GM21825 (cell line): Measurements from ENCODE around the gene ZNF664.

Experiments
- ATAC-seq: cut with Tn5 transposase; IDR thresholded peaks from one replicate; pipeline ENCODE4 v1.9.1; 2021; ENCODE audit warnings: mild to moderate bottlenecking, moderate library complexity; ENCODE audit not compliant: unreplicated experiment

The ZNF664 gene

DNA sequence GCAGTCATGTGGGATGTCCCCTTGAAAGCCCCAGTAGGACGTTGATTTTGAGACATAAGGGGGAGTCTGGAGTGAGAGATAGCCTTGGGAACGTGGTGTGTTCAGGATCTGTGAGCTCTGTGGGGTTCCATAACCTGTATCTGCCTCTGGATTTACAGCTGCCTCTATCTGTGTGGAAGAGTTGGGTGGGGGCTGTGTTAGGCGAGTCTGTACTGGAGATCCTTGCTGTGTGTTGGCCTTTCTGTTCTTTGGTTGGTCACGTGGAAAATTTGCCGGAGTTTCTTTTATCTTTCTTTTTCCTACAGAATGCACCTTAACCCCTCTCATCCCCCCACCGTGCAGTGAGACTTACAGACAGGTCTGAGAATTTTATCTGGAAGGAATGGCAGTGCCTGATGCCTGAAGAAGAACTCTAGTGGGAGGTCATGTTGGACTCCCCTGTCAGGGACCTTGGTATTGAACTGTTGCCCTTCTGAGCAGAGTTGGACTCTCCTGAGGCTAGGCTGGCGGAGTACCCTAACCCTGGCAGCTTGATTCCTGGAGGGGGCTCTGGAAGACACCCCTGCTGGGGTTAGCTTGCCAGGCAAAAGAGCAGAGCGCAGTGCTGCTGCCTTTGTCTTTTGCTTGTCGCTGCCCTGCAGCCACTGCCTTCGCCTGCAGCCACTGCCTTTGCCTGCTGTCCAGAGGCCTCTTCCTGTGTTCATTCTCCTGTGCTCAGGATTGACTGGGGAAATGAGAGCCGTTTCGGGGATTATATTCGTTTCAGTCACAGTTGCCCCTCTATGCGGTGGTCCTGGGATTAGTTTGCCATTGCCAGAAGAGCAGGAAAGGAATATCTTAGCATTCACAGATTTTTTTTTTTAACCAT lies 34.1 kb downstream of the ZNF664 start:
- no peak for ATAC-seq

DNA sequence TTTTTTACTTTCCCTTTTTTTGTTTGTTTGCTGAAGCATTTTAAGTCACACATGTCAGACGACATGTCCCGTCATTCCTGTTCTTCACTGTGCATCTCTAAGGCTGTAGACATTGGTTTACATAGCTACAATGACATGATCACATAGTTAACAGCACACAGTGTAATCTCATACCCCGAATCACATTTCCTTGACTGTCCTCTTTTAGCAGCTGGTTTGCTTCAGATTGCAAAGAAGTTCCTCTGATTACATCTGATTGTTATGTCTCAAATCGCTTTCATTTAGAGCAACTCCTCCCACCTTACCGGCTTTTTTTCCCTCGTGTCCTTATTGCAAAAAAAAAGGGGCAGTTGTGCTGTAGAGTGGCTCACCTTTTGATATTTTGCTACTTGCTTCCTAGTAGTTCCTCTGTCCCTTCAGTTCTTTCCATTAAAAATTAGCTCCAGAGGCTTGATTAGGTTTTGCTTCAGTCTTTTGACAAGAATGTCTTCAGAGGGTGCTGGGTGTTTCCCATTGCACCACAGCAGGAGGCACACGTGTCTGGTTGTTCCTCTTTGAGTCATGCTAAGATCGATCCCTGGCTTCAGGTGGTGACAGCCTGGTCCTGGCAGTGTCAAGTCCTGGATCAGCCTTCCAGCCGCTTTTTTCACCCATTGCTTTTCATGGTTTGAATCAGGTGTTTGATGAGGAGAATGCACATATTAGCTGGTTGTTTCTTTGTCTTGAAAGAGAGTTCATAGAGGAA lies 35.0 kb downstream of the ZNF664 start:
- ATAC-seq: no peak

DNA sequence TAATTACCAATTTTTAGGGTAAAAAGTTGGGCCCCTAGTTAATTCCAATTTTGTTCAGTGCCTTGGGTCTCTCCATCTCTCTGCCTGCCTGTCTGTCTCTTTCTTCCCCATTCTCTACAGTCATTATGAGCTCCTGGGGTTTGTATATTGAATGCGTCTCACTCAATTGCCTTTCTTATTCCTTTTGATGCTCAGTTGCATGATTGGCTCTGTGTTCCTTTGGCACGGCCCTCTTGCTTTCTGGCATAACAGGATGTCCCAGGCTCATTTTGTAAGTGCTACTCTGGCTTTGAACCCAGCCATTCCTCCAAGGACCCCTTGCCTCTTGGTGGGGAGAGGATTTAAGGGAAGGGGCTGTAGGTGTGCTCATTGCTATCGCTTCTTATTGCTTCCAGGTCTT lies 35.6 kb downstream of the ZNF664 start:
- no peak for ATAC-seq

DNA sequence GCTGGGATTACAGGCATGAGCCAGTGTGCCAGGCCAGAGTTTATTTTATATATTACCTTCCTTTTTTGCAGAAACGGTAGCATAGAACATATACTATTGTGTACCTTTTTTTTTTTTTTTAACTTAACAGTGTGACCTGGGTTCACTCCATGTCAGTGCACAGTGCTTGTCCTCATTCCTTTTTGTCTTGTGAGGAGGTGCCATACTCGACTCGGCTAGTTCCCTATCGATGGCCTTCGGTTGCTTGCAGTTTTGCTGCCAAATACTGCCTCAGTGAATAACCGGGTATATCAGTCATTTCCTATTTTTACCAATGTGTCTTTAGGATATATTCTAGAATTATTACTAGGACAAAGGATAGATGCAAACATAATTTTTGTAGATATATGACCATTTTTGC lies 36.8 kb downstream of the ZNF664 start:
- no peak for ATAC-seq

DNA sequence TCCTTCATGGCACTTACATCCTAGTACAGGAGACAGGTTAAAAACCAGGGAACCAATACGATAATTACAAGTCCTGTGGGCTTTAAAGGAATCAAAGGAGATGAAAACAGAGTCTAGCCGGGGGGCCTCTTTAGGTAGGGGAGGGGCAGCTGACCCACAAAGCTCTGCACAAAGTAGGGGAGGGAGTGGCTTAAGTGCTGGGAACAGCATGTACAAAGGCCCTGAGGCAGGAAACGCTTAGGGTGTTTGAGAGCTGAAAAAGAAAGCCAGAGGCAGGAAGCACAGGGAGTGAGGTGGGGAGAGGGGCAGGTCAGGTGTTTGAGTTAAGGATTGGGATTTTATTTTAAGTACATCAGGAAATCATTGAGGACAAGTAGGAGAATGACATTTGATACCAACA lies 37.7 kb downstream of the ZNF664 start:
- ATAC-seq: no peak

DNA sequence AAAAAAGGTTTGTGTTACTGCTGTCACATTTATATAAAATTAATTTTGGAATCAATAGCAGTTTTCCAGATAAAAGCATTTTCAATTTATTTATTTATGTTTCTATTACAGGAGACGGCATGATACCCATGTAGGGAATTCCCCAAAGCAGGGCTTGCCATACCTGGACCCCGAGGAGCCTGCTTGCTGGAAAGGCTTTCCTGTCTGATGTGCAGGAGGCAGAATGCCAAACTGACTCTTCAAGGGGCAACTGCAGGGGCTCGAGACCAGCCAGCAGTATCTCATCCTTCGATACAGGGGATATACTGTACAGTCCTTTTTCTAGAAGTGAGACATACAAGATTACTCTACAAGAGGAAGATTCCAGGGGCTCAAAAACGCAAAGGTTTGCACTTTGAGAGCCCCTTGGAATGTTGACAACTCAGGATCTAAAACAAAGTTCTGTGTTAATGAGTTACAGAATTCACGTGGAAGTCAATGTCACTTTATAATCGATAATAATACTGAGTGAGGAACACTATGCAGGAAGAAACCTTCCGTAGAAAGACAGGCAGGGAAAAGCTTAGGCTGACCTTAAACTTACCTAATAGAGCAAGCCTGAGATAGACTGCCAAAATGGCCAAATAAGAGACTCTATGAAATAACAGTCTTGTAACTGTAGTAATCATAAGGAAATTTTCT lies 38.6 kb downstream of the ZNF664 start:
- ATAC-seq: no peak

DNA sequence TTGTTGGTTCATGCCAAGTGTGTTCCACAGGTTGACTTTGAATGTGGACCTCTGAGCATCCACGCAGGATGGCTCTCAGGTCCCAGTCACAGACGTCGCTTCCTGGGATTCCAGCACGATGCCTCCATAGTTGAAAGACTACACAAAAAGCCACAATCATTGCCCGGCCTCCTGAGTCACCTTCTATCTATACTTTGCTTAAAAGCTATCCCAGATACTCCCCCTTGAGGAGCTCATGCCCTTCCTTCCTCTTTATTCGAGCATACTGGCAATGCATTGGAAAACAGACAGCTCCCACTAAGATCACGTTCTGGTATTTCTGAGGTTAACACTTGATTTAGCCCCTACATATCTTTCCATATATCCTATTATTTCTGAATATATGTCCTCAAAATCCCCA lies 40.1 kb downstream of the ZNF664 start:
- no peak for ATAC-seq

DNA sequence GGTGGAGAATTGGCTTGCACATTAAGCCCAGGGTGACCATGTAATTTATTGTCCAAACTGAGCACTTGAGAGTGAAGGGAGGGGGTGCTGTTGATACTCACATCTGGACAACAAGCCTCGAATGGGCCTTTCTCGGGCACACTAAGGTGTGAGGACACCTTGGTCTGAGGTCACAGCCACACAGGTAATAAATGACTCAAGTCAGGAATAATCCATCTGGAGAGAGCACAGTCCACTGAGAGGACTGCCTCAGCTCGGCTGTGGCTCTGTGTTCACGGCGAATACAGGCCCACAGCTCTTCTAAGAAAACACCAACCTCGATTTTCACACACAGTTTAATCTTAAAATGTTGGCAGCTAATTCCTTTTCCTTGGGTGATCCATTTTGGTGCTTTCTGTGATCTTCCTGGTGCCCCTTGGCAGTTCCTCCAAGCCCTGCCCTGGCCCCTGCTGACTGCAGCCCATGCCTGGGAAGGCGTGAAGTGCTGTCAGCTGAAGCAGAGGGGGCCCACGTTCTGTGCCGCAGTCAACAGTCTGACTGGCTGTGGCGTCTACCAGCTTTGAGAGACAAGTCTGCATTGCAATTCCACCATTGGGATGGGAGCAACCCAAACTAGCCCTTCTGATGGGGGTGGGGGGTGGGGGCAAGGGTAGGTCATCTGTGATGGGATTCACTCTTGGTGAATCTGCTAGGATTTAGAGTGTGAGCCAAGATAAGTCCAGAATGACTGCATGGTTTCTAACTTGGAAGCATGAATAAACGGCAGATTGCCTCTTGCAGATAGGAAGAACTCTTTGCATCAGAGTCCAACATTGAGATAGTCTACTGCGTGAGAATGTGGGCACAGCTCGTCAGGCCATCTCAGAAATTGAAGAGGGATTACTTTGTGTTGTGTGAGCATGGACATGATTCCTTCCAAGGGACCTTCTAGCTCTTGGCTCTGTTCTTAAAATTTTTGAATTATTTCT lies 42.8 kb downstream of the ZNF664 start:
- no peak for ATAC-seq

DNA sequence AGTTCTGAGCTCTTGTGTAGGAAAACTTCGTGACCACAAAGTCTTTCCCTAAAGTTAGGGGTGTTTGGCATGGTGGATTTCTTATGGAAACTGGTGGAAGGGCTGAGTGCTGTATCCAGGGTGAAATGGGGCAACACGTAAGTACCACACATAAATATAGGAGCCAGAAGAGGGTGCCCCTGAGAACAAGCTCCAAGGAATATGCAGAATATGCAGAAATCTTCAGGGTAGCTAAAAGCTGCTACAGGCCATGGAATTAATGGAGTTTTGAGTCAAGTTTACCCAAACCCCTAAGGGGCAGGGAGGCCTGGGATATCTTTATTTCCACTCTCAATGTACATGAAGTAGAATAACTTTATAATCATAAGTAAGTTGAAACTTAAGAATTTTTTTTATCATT lies 44.0 kb downstream of the ZNF664 start:
- ATAC-seq: no peak

DNA sequence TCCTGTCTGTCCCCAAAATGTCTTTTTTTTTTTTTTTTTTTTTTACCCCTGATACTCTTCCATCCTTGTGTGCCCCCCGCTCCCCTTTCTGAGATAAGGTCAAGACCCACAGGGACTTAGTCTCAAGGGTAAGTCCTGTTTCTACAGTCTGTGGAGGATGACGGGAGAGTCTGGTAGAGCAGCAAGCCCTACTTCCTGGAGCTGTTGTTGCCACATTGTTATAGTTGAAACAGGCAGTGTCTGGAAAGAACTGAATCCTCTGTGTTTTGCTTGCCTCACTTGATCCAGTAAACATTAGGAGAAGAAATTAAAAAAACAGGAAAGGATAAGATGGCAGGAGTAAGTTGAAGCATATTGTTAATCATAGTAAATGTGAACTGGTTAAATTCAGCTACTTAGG lies 45.5 kb downstream of the ZNF664 start:
- ATAC-seq: no peak

DNA sequence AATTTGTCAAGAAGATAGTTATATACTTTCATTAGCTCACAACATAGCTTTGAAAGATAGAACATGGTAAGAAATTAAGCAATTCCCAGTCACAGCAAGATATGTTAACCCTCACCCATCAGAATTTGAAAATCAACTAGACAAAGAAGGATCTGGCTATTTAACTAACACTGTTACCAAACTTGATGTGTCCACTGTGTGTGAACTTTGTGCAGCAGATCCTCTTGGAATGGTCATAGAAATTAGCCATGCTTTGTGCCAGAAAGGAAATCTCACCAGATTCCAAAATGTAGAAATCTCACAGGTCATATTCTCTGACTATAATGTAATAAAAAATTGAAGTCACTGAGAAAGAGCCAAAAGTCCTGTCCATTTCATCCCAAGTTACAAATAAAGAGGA lies 46.1 kb downstream of the ZNF664 start:
- no peak for ATAC-seq

DNA sequence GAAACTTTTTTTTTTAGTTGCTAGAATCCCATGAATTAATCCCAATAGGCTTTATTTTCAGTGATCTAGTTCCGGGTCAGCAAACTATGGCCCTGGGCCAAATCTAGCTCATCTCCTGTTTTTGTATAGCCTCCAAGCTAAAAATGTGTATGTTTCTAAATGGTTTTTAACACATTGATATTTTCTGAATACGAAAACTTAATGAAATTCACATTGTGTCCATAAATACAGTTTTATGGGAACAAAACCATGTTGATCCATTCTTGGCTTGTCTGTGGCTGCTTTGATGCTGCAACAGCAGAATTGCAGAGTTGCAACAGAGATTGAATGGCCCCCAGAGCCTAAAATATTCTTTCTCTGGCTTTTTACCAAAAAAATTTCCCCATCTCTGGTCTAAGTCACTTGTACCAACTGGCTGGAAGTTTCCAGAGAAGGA lies 47.5 kb downstream of the ZNF664 start:
- ATAC-seq: no peak

DNA sequence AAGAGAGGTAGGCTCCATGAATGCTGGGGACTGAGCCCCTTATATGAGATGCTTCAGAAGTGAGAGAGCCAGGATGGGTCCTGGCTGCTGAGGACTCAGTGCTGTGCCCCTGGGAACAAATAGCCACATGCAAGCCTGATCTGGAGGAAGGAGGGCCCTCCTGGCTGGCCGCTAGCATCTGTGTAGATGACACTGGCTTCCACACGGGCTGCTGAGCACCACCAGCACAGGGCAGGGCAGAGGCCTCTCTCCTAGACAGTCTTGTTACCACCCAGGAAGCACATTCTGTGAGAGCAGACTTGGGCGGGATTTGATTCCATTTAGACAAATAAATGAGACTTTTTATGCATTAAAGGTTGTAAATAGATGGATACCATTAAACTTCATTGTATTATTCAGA lies 48.0 kb downstream of the ZNF664 start:
- no peak for ATAC-seq

DNA sequence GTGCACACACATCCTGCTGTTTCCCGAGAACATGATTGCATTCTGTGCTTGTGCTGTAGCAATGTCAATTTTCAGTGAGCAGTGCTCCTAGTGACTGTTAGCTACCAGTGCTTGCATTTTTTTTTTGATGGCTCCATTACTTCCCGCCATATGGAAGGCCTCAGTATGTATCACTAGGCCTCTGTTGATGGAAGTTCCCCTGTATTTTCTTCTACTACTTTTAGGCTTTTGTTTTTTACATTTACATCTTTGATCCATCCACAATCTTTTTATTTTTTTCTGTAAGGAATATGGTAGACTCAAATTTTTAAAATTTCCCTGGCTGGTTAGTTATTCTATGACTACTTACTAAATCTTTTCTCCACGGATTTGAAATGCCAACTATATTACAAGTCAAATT lies 49.1 kb downstream of the ZNF664 start:
- no peak for ATAC-seq

DNA sequence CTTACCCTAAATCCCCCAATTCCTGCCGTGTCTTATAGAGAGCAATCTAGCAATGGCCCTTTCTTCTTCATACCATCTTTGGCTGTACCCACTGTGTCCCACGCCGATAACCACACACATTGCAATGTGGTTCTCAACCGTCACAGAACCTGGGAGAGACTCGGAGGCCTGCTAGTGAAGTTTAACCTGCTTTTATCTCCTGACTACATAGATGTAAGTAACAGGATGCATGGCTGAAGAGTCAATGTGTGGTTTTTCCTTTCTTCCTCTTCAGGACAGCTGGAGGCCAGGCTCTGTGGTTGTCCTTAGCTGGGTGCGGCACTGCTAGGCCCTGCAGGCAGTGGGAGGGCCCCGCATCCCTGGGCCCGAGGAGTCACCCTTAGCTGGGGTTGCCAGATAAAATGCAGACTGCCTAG lies 51.3 kb downstream of the ZNF664 start:
- ATAC-seq: no peak

DNA sequence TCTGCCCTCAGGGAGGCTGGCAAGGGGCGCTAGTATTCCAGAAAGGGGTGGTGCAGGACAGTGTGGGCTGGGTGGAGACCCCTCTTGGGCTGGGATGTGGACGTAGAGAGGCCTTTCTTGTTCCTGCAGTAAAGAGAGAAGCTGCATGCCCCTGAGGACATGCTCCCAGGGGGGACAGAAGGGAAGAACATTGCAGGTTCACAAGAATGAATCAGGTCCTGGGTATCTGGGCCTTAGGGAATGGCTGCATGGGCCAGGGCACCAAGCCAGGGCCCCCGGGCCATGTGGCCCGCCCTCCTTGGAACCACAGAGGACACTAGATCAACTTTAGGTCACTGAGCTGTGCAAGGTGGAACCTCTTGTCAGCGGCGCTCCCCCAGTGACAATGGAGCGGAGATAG lies 51.8 kb downstream of the ZNF664 start:
- ATAC-seq: no peak

DNA sequence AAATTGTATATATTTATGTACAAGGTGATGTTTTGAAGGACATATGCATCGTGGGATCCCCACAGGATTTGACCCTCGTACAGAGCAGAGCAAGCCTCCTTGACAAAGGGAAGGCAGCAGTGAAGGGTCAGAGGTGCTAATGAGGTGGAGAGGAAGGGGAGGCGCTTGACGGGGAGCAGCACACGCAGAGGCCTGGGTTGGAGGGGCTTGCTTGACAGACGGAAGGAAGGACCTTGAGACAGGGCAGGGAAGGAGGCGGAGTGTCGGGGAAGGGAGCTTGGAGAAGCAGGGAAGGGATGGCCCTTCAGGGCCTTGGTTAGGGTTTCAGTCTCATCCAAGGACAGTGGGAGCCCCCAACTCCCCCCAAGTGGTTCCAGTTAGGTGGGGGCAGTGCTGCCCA lies 52.6 kb downstream of the ZNF664 start:
- no peak for ATAC-seq

DNA sequence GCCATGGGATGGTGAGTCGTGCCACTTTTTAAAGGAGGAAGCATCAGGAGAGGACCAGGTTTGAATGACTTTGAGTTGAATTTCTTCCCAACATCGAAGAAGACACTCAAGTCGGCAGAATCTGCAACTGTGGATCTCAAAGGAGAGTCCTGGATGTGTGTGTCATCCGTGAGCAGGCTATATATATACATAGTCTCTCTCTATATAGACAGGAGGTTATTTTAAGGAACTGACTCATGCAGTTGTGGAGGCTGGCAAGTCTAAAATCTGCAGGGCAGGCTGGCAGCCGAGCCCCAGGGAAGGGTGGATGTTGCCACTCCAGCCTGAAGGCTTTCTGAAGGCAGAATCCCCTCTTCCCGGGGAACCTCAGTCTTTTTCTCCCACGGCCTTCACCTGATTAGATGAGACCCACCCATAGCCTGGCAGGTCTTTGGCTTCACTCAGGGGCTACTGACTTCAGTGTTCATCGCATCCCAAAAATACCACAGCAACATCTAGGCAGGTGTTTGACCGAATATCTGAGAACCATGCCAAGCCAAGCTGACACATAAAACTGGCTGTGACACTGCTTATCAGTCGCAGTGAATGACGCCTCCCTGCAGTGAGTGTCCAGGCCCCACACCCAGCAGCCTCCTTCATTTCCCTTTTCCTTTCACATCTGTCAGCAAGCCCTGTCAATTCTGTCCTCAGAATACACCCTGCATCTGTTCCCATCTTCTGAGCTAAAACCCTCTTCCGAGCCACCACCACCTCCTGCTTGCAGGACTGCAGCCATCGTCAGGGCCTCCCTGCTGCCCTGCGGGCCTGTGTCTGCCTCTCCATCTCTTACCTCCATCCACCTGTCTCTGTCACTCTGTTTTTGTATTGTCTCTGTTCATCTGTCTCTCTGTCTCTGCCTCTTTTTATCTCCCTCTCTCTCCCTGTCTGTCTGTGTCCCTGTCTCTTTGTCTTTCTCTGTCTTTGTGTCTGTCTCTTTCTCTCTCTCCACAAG lies 54.0 kb downstream of the ZNF664 start:
- no peak for ATAC-seq

DNA sequence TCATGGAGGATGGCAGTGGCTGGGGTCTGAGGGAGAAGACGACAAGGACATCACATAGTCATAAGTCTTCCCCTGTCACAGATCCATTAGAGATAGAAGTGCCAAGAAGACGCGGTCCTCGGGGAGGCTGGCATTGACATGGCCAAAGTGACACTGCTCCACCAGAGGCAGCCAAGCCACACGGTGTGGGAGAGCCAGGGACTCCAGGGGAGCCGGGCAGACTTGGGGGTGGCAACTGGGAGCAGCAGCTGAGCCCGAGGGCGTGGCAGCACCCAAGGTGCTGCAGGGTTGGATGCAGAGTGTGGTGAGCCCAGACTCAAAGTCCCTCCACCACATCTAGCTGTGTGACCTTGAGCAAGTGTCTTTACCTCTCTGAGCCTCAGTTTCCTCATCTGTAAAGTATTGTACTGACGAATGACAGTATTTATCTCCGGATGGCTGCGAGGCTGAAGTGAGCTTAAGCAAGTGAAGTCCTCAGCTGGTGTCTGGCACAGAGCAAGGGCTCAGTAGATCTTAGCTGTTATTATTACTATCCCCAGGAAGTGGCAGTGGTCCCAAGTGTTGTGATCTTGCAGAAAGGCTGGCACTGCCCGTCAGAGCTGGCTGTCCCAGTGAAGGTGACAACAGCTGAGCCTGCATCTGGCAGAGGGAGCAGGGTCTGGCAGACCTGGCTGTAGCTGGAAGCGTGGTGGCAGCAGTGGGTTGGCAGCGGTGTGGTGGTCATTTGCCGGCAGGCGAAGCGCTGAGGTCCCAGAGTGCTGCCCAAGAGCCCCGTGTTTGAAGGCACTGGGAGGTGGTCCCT lies 54.9 kb downstream of the ZNF664 start:
- no peak for ATAC-seq
